Tibial nerve (tissue), 4 donors: ENCODE measurements around the gene PPM1F.

Source experiments
- EP300 ChIP-seq, 2 donors: sonication (generic); formaldehyde crosslinking; IDR thresholded peaks; one replicate each; pipeline ENCODE4 v1.6.1; 2017; ENCODE audit warnings: antibody characterized with exemption in 2 of 2, mild to moderate bottlenecking in 1 of 2
- POLR2A ChIP-seq, 2 donors: fragments of 450-650 bp; IDR thresholded peaks; one replicate each; pipeline ENCODE4 v1.6.1; 2017; ENCODE audit warnings: antibody characterized with exemption in 2 of 2, mild to moderate bottlenecking in 2 of 2, moderate library complexity in 2 of 2
- TF ChIP-seq, protein P1 (sequence below), 5 experiments: fragments of 200-600 bp in 3 of 5; fragments of 450-650 bp in 2 of 5; sonication (generic) in 3 of 5; IDR thresholded peaks; one replicate each; pipeline ENCODE4 v1.5.1; 2016 to 2019; ENCODE audit warnings: antibody characterized with exemption in 5 of 5, mild to moderate bottlenecking in 3 of 5, moderate library complexity in 2 of 5

DNA sequence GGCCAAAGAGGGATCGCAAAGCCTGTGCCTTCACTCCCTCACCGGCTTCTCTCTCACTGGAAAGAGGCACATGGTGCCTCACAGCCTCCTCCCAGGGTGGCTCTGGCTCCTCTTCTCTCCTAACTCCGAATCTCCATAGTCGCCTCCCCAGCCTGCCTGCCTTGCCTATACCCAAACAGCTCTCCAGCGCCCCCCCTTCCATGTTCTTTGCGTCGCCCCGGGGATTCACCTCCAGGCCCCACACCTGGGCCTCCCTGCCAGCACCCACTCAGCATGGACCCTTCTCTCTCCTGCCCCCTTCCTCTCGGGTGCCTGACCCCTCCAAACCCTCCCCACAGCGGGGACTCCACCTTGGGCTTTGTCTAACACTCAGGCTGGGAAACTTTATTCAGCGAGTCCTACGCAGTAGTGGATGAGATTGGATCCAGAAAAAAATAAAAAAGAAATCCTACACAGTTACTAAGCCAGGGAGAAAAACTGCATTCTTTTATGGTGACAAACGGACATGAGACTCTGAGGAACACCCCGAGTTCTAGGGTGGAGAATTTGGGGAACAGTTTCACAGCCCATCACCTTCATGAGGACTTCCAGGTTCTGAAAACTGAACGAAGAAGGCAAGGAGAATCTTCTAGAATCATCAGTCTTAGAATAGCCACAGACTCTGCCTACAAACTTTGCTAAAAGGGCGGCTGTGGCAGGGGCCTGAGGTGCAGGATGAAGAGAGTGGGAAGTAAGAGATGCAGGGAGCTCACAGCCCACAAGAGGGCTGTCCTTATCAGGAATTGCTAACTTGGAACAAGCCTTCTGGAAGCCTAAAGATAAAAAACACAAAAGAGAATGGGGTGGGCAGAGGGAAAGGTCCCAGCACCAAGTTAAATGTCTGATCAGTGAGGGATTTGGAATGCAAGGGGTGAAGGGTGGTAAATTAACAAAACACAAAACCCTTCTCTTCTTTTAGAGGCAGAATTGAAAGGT, 5.3 kb downstream of the PPM1F start:
- TF ChIP-seq POLR2A (IDR thresholded peaks at IDR 0.05) = no peak
- TF ChIP-seq, protein P1, sequence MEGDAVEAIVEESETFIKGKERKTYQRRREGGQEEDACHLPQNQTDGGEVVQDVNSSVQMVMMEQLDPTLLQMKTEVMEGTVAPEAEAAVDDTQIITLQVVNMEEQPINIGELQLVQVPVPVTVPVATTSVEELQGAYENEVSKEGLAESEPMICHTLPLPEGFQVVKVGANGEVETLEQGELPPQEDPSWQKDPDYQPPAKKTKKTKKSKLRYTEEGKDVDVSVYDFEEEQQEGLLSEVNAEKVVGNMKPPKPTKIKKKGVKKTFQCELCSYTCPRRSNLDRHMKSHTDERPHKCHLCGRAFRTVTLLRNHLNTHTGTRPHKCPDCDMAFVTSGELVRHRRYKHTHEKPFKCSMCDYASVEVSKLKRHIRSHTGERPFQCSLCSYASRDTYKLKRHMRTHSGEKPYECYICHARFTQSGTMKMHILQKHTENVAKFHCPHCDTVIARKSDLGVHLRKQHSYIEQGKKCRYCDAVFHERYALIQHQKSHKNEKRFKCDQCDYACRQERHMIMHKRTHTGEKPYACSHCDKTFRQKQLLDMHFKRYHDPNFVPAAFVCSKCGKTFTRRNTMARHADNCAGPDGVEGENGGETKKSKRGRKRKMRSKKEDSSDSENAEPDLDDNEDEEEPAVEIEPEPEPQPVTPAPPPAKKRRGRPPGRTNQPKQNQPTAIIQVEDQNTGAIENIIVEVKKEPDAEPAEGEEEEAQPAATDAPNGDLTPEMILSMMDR (IDR thresholded peaks at IDR 0.05) = peak; percentile 10 to 61 (median 57)
- TF ChIP-seq EP300 (IDR thresholded peaks at IDR 0.05) = no peak
